GM13977 (cell line): ENCODE results near the gene ADIPOR1.

Experiments
- DNase-seq: peaks from one replicate; pipeline ENCODE4 v3.0.0; 2012; ENCODE audit warnings: low spot score
- CTCF ChIP-seq: IDR thresholded peaks from 2 replicates; pipeline ENCODE4 v1.5.1; 2012; ENCODE audit warnings: mild to moderate bottlenecking, control low read depth; ENCODE audit not compliant: insufficient read depth; ENCODE audit errors: extremely low read depth, missing control alignments
- in situ Hi-C: fragments of 300-500 bp; cut with MboI; formaldehyde crosslinking; loops from one replicate; pipeline ENCODE4 v1.12.0; 2022; ENCODE audit warnings: low sequenced_read_pairs, low pct_unique_long_range_greater_than_20kb, mixed read lengths, inconsistent platforms; ENCODE audit not compliant: unreplicated experiment

Gene ADIPOR1

GRCh38 chr1:202901555-202901954 is 56.6 kb downstream of the ADIPOR1 start:
- no peak for TF ChIP-seq CTCF
- in situ Hi-C loops, result no loop called here
- DNase-seq, result no peak

GRCh38 chr1:202892501-202892900 is 65.6 kb downstream of the ADIPOR1 start:
- in situ Hi-C loops, result no loop called here
- DNase-seq, result no peak
- no peak for TF ChIP-seq CTCF
